Neuronal stem cell (in vitro differentiated cells): Measurements from ENCODE around the gene CXADR.
"Not testable (repeated sequence)": the region's sequence is repeated elsewhere in the genome, so short reads cannot be mapped to it uniquely, and the experiment has no call there.

ENCODE experiments used
- DNase-seq: peaks from one replicate; pipeline ENCODE4 v3.0.0-alpha.2; 2013; ENCODE audit warnings: low spot score
- H2AFZ ChIP-seq: one replicate; pipeline ENCODE4 v1.6.1; 2013; ENCODE audit warnings: mild to moderate bottlenecking, low read length, inconsistent platforms
- H2AK5ac ChIP-seq: 2 replicates; pipeline ENCODE4 v1.6.1; 2013; ENCODE audit warnings: low read depth, mild to moderate bottlenecking, inconsistent platforms, low read length, moderate library complexity, mixed read lengths
- H2BK120ac ChIP-seq: 2 replicates; pipeline ENCODE4 v1.6.1; 2013; ENCODE audit warnings: low read depth, mild to moderate bottlenecking, inconsistent platforms, low read length, moderate library complexity, mixed read lengths
- H2BK12ac ChIP-seq: one replicate; pipeline ENCODE4 v1.6.1; 2013; ENCODE audit warnings: low read length, inconsistent platforms
- H2BK15ac ChIP-seq: 2 replicates; pipeline ENCODE4 v1.6.1; 2013; ENCODE audit warnings: mild to moderate bottlenecking, low read length, inconsistent platforms, mixed read lengths
- H2BK5ac ChIP-seq: one replicate; pipeline ENCODE4 v1.6.1; 2013; ENCODE audit warnings: inconsistent platforms, mild to moderate bottlenecking, low read length, moderate library complexity
- H3K14ac ChIP-seq: one replicate; pipeline ENCODE4 v1.6.1; 2013; ENCODE audit warnings: low read length, inconsistent platforms
- H3K18ac ChIP-seq: 2 replicates; pipeline ENCODE4 v1.6.1; 2013; ENCODE audit warnings: low read length, inconsistent platforms
- H3K23ac ChIP-seq: 2 replicates; pipeline ENCODE4 v1.6.1; 2013; ENCODE audit warnings: low read depth, mild to moderate bottlenecking, mixed read lengths, low read length, inconsistent platforms; ENCODE audit not compliant: poor library complexity
- H3K27ac ChIP-seq: replicated peaks from 3 replicates; pipeline ENCODE4 v1.5.1; 2013; ENCODE audit warnings: low read length, inconsistent platforms
- H3K27me3 ChIP-seq, 3 experiments: 2 replicates each; pipeline ENCODE4 v1.6.1; 2013; ENCODE audit warnings: low read length in 3 of 3, mild to moderate bottlenecking in 2 of 3, inconsistent platforms in 1 of 3, low read depth in 1 of 3, mixed read lengths in 1 of 3, moderate library complexity in 1 of 3; ENCODE audit not compliant: control insufficient read depth in 3 of 3, insufficient read depth in 3 of 3
- H3K36me3 ChIP-seq, 2 donors: replicated peaks in 1 of 2; 2 replicates each; pipeline ENCODE4 v1.6.1; 2013; ENCODE audit warnings: low read length in 2 of 2; ENCODE audit not compliant: control insufficient read depth in 2 of 2, insufficient read depth in 2 of 2
- H3K4ac ChIP-seq: 2 replicates; pipeline ENCODE4 v1.6.1; 2013; ENCODE audit warnings: inconsistent platforms, mild to moderate bottlenecking, low read length, moderate library complexity
- H3K4me1 ChIP-seq, 2 donors: 1 replicate in 1 of 2; 2 replicates in 1 of 2; pipeline ENCODE4 v1.6.1; 2013; ENCODE audit warnings: low read length in 2 of 2, low read depth in 1 of 2; ENCODE audit not compliant: control insufficient read depth in 2 of 2, insufficient read depth in 1 of 2
- H3K4me2 ChIP-seq: one replicate; pipeline ENCODE4 v1.6.1; 2013; ENCODE audit warnings: mild to moderate bottlenecking, low read length, inconsistent platforms; ENCODE audit not compliant: insufficient read depth, poor library complexity, severe bottlenecking
- H3K4me3 ChIP-seq, 2 donors: 2 replicates each; pipeline ENCODE4 v1.5.1; 2013; ENCODE audit warnings: low read length in 2 of 2, mild to moderate bottlenecking in 2 of 2, inconsistent platforms in 1 of 2, moderate library complexity in 1 of 2
- H3K79me1 ChIP-seq: one replicate; pipeline ENCODE4 v1.6.1; 2013; ENCODE audit warnings: low read depth, mild to moderate bottlenecking, inconsistent platforms, low read length, moderate library complexity
- H3K9ac ChIP-seq: one replicate; pipeline ENCODE4 v1.6.1; 2013; ENCODE audit warnings: mild to moderate bottlenecking, low read depth, low read length, inconsistent platforms; ENCODE audit not compliant: poor library complexity
- H3K9me3 ChIP-seq, 2 donors: replicated peaks in 1 of 2; 2 replicates each; pipeline versions ENCODE3 to v1.6.1; 2013; ENCODE audit warnings: low read length in 2 of 2, mild to moderate bottlenecking in 2 of 2, inconsistent platforms in 1 of 2, low read depth in 1 of 2, mixed read lengths in 1 of 2, moderate library complexity in 1 of 2; ENCODE audit not compliant: control insufficient read depth in 2 of 2, insufficient read depth in 1 of 2
- H4K8ac ChIP-seq: one replicate; pipeline ENCODE4 v1.6.1; 2013; ENCODE audit warnings: low read depth, mild to moderate bottlenecking, inconsistent platforms, low read length, moderate library complexity
- H4K91ac ChIP-seq: one replicate; pipeline ENCODE4 v1.6.1; 2013; ENCODE audit warnings: low read length, low read depth, mild to moderate bottlenecking, inconsistent platforms; ENCODE audit not compliant: poor library complexity
- WGBS, 2 donors: extraction: QIAGEN DNeasy Blood & Tissue Kit; methylation state at CpG; one replicate each; pipeline ENCODE4 v1.1.7; 2013; ENCODE audit warnings: missing lambda C conversion rate in 2 of 2, mixed read lengths in 1 of 2; ENCODE audit not compliant: insufficient read length in 2 of 2, insufficient replicate concordance in 1 of 2; ENCODE audit errors: extremely low coverage in 2 of 2; 5-methylcytosine and 5-hydroxymethylcytosine counted together

CXADR gene

GRCh38 chr21:17476006-17476405 is 36.8 kb upstream of the CXADR start:
- DNase-seq = no peak
- no CpG with 5 or more reads among the region's 4 CpGs for WGBS, 2 donors

GRCh38 chr21:17478156-17478555 is 34.7 kb upstream of the CXADR start:
- not testable (repeated sequence) for DNase-seq, H3K9ac ChIP-seq, H2AK5ac ChIP-seq, H2BK15ac ChIP-seq, H3K9me3 ChIP-seq, H3K14ac ChIP-seq, H2BK120ac ChIP-seq, H3K23ac ChIP-seq, H4K91ac ChIP-seq, H3K4me1 ChIP-seq, H3K4ac ChIP-seq, H3K27me3 ChIP-seq, H4K8ac ChIP-seq, H3K4me3 ChIP-seq, H2BK12ac ChIP-seq, H3K4me2 ChIP-seq, H3K27ac ChIP-seq, H2AFZ ChIP-seq, H3K36me3 ChIP-seq, H3K18ac ChIP-seq, H2BK5ac ChIP-seq, H3K79me1 ChIP-seq
- no CpG with 5 or more reads among the region's 6 CpGs for WGBS, 2 donors

More at GRCh38 chr21:17476006-17476405, 36.8 kb upstream of the CXADR start:
- no peaks in the 10 kb centered on the region for H3K27me3 ChIP-seq
- no peak overlapping the region for H3K4me3 ChIP-seq
- no peaks in the 10 kb centered on the region for H3K79me1 ChIP-seq
- H2AFZ ChIP-seq = no peak overlapping the region
- no peaks in the 10 kb centered on the region for H3K36me3 ChIP-seq
- H2AK5ac ChIP-seq = no peak overlapping the region
- H3K4me2 ChIP-seq = no peak overlapping the region
- peaks cover 0 to 1% of the 10 kb centered on the region in 2 donors for H3K9me3 ChIP-seq
- no peak overlapping the region for H4K8ac ChIP-seq
- no peak overlapping the region for H4K91ac ChIP-seq
- H3K14ac ChIP-seq = no peak overlapping the region
- no peak overlapping the region for H3K9ac ChIP-seq
- no peak overlapping the region for H3K23ac ChIP-seq
- H3K4ac ChIP-seq = no peak overlapping the region
- no peaks in the 10 kb centered on the region for H3K4me1 ChIP-seq
- H2BK12ac ChIP-seq = no peak overlapping the region
- no peak overlapping the region for H2BK15ac ChIP-seq
- no peak overlapping the region for H3K18ac ChIP-seq
- H3K27ac ChIP-seq = no peak overlapping the region
- H2BK120ac ChIP-seq = no peak overlapping the region
- no peak overlapping the region for H2BK5ac ChIP-seq

DNA sequence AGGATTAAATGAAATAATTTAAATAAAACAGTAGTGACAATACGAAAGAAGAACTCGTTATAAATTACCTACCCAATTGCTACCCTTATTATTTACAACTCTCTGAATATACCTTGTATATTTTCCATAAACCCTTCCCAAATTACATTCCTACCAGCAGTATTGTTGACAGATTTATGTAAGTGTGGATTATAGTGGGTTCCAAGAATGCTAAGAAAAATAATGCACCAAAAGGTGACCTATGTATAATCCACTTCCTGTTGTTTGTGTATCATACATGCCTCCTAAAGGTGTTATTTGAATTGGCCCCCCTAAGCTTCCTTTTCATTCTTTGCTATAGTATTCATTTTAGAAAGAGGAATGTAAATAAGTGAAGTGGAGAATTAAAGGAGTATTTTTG is 33.2 kb upstream of the CXADR start:
- no peaks in the 10 kb centered on the region for H3K9me3 ChIP-seq
- H2AK5ac ChIP-seq = no peak overlapping the region
- no peak for DNase-seq
- no peaks in the 10 kb centered on the region for H3K36me3 ChIP-seq
- H3K14ac ChIP-seq = no peak overlapping the region
- H3K4me1 ChIP-seq = no peaks in the 10 kb centered on the region
- no peak overlapping the region for H3K4me2 ChIP-seq
- no peak overlapping the region for H3K4ac ChIP-seq
- H2AFZ ChIP-seq = no peak overlapping the region
- no peak overlapping the region for H3K23ac ChIP-seq
- no peak overlapping the region for H2BK120ac ChIP-seq
- H3K27me3 ChIP-seq = no peaks in the 10 kb centered on the region
- H2BK15ac ChIP-seq = no peak overlapping the region
- H4K91ac ChIP-seq = no peak overlapping the region
- H3K27ac ChIP-seq = no peak overlapping the region
- WGBS, 2 donors = no CpG with 5 or more reads among the region's 2 CpGs
- H3K4me3 ChIP-seq = no peak overlapping the region
- no peak overlapping the region for H3K18ac ChIP-seq
- no peak overlapping the region for H3K9ac ChIP-seq
- no peak overlapping the region for H2BK12ac ChIP-seq
- H3K79me1 ChIP-seq = no peaks in the 10 kb centered on the region
- H4K8ac ChIP-seq = no peak overlapping the region
- no peak overlapping the region for H2BK5ac ChIP-seq

DNA sequence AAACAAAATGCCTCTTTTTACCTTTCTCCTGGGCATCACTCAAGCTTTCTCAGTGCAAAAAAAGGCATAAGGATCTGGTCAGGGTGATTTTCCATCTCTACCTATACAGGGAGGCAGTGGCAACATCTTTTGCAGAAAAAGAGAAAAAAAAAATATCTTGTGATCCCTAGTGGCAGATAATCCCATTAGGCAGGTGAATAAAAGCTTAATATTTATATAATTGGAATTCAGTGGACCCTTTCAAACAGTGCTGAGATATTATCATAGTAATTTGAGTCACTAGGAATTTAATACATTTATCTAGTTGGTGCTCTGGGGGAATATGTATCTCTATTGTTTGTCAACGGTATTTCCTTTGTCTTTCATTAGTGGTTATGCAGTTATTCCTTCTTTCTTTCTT is 29.9 kb upstream of the CXADR start:
- H3K4me3 ChIP-seq = no peak overlapping the region
- H3K4me2 ChIP-seq = no peak overlapping the region
- no peak overlapping the region for H3K27ac ChIP-seq
- H2BK15ac ChIP-seq = no peak overlapping the region
- no CpG with 5 or more reads among the region's 1 CpG for WGBS, 2 donors
- H2AK5ac ChIP-seq = no peak overlapping the region
- no peaks in the 10 kb centered on the region for H3K79me1 ChIP-seq
- no peaks in the 10 kb centered on the region for H3K9me3 ChIP-seq
- H3K4me1 ChIP-seq = no peaks in the 10 kb centered on the region
- no peak overlapping the region for H3K14ac ChIP-seq
- H2AFZ ChIP-seq = no peak overlapping the region
- no peak overlapping the region for H2BK5ac ChIP-seq
- no peak overlapping the region for H4K8ac ChIP-seq
- no peaks in the 10 kb centered on the region for H3K36me3 ChIP-seq
- H3K18ac ChIP-seq = no peak overlapping the region
- no peak overlapping the region for H2BK120ac ChIP-seq
- no peak overlapping the region for H3K23ac ChIP-seq
- H3K27me3 ChIP-seq = no peaks in the 10 kb centered on the region
- H3K4ac ChIP-seq = no peak overlapping the region
- no peak overlapping the region for H3K9ac ChIP-seq
- no peak overlapping the region for H4K91ac ChIP-seq
- DNase-seq = no peak
- no peak overlapping the region for H2BK12ac ChIP-seq
